HG02885 (cell line): ENCODE measurements around the gene TUBGCP2.
"Not testable (repeated sequence)": the region's sequence is repeated elsewhere in the genome, so short reads cannot be mapped to it uniquely, and the experiment has no call there.

ENCODE experiments used
- ATAC-seq: cut with Tn5 transposase; IDR thresholded peaks from one replicate; pipeline ENCODE4 v1.9.1; 2021; ENCODE audit warnings: mild to moderate bottlenecking; ENCODE audit not compliant: unreplicated experiment, poor library complexity

Gene TUBGCP2

GRCh38 chr10:133268532-133268931, 40.1 kb downstream of the TUBGCP2 start:
- ATAC-seq, result no peak

DNA sequence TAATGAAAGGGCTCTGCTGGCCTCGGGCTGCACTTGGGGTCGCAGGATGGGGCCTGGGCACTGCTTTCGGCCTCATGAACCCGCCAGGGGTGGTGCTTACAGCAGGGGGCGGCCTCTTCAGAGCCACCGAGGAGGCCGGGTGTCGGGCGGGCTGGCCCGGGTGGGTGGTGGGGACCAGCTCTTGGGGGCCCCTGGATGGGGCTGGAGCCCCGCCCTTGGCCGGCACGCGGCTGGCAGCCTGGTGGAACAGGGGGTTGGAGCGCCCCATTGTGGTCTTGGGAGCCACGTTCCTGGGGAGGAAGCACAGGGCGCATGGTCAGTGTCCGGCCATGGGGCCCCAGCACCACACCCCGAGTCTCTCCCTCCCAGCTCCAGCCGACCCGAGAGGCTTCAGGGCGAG, 40.8 kb downstream of the TUBGCP2 start:
- no peak for ATAC-seq

DNA sequence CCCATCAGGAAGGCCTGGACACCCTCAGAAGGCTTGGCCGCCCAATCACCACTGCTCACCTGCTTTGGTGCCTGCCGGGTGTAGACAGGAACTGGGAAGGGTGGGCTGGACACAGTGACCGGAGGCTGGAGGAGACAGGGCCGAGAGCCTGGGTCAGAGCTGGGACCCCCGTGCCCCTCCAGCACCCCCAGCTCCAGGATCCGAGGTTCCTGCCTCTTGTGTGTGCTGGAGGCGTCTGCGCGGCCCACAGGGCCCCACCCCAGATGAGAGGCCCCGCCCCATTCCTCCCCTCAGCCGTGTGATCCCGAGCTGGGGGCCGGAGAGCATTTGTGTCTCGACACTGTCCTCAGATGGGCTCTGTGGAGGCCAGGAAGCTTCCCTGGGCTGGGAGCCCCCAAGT, 41.4 kb downstream of the TUBGCP2 start:
- no peak for ATAC-seq

- no peak for ATAC-seq
Observed at GRCh38 chr10:133266056-133266795, 42.4 kb downstream of the TUBGCP2 start.

DNA sequence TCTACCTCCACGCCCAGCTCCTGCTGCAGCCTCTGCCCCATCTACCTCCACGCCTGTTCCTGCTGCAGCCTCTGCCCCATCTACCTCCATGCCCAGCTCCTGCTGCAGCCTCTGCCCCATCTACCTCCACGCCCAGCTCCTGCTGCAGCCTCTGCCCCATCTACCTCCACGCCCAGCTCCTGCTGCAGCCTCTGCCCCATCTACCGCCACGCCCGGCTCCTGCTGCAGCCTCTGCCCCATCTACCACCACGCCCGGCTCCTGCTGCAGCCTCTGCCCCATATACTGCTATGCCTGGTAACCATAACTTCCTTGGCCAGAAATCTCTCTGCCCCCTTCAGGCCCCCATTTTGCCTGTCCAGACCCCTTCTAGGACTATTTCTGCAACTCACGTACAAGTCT, 43.6 kb downstream of the TUBGCP2 start:
- ATAC-seq, result not testable (repeated sequence)

- ATAC-seq, result no peak
Observed at GRCh38 chr10:133264461-133264860, 44.2 kb downstream of the TUBGCP2 start.

GRCh38 chr10:133263674-133264073, 45.0 kb downstream of the TUBGCP2 start:
- no peak for ATAC-seq

- ATAC-seq, result no peak
Observed at GRCh38 chr10:133262696-133263095, 46.0 kb downstream of the TUBGCP2 start.

DNA sequence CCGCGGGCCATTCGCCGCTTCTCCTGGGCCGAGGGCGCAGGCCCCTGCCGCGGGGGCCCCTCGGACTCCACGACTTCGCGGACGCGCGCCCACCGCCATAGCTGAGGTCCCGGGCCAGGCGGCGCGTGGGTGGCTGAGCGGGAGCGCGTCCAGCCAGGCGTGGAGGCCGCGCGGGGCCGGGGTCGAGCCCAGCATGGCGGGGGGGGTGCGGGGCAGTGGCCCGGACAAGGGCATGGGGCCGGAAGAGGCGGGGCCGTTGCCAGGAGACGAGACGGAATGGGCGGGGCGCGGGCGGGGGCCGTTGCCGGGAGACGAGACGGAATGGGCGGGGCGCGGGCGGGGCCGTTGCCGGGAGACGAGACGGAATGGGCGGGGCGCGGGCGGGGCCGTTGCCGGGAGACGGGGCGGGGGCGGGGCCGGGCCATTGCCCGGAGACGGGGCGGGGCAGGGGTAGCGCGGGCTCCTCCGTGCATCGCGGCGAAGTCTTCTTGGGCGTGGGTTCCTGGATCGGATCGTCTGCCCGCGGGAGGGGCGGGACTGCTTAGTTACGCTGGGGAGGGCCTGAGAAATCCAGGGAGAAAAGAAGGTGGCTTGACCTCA, 46.8 kb downstream of the TUBGCP2 start:
- peak; percentile 66 for ATAC-seq

- ATAC-seq, result peak; percentile 55
Observed at GRCh38 chr10:133260895-133261725, 47.6 kb downstream of the TUBGCP2 start.

- no peak for ATAC-seq
Observed at GRCh38 chr10:133259602-133259989, 49.1 kb downstream of the TUBGCP2 start.

GRCh38 chr10:133258818-133259601, 49.7 kb downstream of the TUBGCP2 start:
- ATAC-seq, result no peak

DNA sequence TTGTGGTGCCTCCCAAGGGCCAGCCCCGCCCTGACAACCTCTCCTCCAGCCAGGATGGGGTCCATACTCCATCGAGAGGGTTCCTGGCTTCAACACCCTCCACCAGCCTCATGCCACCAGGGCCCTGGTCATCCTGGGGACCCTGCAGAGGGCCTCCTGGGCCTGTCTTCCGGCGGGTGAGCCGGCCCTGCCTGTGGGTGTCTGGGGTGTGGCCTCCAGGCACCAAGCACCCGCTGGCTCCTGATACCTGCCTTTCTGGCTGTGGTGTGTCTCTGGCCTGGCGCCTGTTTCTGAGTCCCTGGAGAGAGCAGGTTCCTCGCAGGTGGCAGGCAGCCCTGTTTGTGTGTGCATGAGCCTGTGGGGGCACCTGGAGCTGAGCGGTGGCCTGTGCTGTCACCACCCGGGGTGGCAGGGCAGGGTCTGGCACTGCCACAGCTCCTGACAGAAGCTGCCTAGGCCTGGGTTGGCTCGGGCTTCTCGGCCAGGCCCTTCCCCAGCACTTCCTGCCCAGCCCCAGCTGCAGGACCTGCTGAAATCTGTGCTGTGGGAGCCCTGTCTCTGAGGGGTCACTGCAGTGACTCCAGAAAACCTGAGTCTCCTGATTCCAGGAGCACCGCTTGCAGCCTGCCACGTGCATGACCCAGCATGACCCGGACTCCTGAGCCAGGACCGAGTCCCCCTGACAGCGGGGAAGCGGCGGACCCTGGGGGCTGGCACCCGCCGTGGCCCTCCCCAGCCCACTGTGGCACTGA, 50.4 kb downstream of the TUBGCP2 start:
- ATAC-seq, result no peak

- no peak for ATAC-seq
Observed at GRCh38 chr10:133257489-133258065, 51.1 kb downstream of the TUBGCP2 start.

- no peak for ATAC-seq
Observed at GRCh38 chr10:133255323-133255722, 53.3 kb downstream of the TUBGCP2 start.

- ATAC-seq, result no peak
Observed at GRCh38 chr10:133254421-133255120, 54.1 kb downstream of the TUBGCP2 start.

- ATAC-seq, result no peak
Observed at GRCh38 chr10:133253361-133253955, 55.2 kb downstream of the TUBGCP2 start.

DNA sequence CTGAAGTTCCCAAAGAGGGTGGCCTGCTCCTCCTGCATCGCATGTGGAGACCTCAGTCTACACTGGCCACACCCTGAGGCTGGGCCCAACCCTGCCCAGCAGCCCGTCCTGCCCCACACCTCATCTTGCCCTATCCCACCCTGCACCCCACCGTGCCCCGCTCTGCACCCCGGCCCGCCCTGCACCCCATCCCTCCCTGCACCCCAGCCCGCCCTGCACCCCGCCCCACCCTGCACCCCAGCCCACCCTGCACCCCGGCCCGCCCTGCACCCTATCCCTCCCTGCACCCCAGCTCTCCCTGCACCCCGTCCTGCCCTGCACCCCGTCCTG, 56.5 kb downstream of the TUBGCP2 start:
- no peak for ATAC-seq
